WTC11 (cell line): ENCODE data around the gene SIPA1L3. TPM values are rescaled to one million over a fixed set of nuclear protein-coding genes. Genes with fewer than 3 reads are reported as not detected.

Experiments used
- ATAC-seq: fragments of 200-7000 bp; cut with Tn5 transposase; 2 replicates; pipeline ENCODE4 v1.10.0; 2021; ENCODE audit warnings: mild to moderate bottlenecking, moderate library complexity
- CTCF ChIA-PET: fragments of 300-600 bp; sonication (Branson Sonifier 250); formaldehyde crosslinking; loops from one replicate; lab custom pipeline; 2021; ENCODE audit warnings: antibody characterized with exemption; lab: Charles Lee
- POLR2A ChIA-PET: fragments of 350-600 bp; sonication (Branson Sonifier 250); formaldehyde crosslinking; loops from one replicate; lab custom pipeline; 2021; ENCODE audit warnings: antibody characterized with exemption; lab: Charles Lee
- DNase-seq: peaks from one replicate; pipeline ENCODE4 v3.0.0; 2021; ENCODE audit warnings: low spot score
- H3K27ac Mint-ChIP-seq: 2 replicates; pipeline ENCODE4 v1.8.0; 2021; ENCODE audit warnings: mixed read lengths
- H3K27me3 Mint-ChIP-seq: 2 replicates; pipeline ENCODE4 v1.8.0; 2021; ENCODE audit warnings: low read depth, mild to moderate bottlenecking, moderate library complexity, mixed read lengths
- H3K36me3 Mint-ChIP-seq: 2 replicates; pipeline ENCODE4 v1.8.0; 2021; ENCODE audit warnings: mixed read lengths
- H3K4me1 Mint-ChIP-seq: 2 replicates; pipeline ENCODE4 v1.8.0; 2022; ENCODE audit warnings: mixed read lengths
- H3K4me3 Mint-ChIP-seq: 2 replicates; pipeline ENCODE4 v1.8.0; 2021; ENCODE audit warnings: mild to moderate bottlenecking, moderate library complexity, mixed read lengths
- H3K9me3 Mint-ChIP-seq: 2 replicates; pipeline ENCODE4 v1.8.0; 2021; ENCODE audit warnings: mixed read lengths
- CBFB ChIP-seq: sonication (generic); formaldehyde crosslinking; IDR thresholded peaks from 2 replicates; pipeline ENCODE4 v1.8.1; 2022; ENCODE audit warnings: mild to moderate bottlenecking, low read depth, missing genetic modification reagents
- ESRRA ChIP-seq: sonication (generic); formaldehyde crosslinking; IDR thresholded peaks from 2 replicates; pipeline ENCODE4 v1.8.1; 2022; ENCODE audit warnings: mild to moderate bottlenecking, missing genetic modification reagents, borderline replicate concordance
- ETV6 ChIP-seq: sonication (generic); formaldehyde crosslinking; IDR thresholded peaks from 2 replicates; pipeline ENCODE4 v1.8.1; 2022; ENCODE audit warnings: mild to moderate bottlenecking, missing genetic modification reagents
- GRHL2 ChIP-seq: fragments of 250-450 bp; sonication (Bioruptor Pico); IDR thresholded peaks from 2 replicates; pipeline ENCODE4 v1.8.0; 2022; ENCODE audit warnings: mild to moderate bottlenecking, moderate library complexity; ENCODE audit not compliant: insufficient replicate concordance, severe bottlenecking
- IRF2 ChIP-seq: sonication (generic); formaldehyde crosslinking; IDR thresholded peaks from 2 replicates; pipeline ENCODE4 v1.8.0; 2022; ENCODE audit warnings: low read depth, missing genetic modification reagents, borderline replicate concordance
- NFATC4 ChIP-seq: fragments of 250-450 bp; sonication (Bioruptor Pico); IDR thresholded peaks from 2 replicates; pipeline ENCODE4 v1.9.0; 2021; ENCODE audit warnings: mild to moderate bottlenecking
- NR1H2 ChIP-seq: sonication (generic); formaldehyde crosslinking; IDR thresholded peaks from 2 replicates; pipeline ENCODE4 v1.9.0; 2021; ENCODE audit warnings: mild to moderate bottlenecking, moderate library complexity, missing genetic modification reagents
- PRRX2 ChIP-seq: fragments of 250-450 bp; sonication (Bioruptor Pico); IDR thresholded peaks from 2 replicates; pipeline ENCODE4 v1.8.0; 2021; ENCODE audit warnings: mild to moderate bottlenecking
- RORB ChIP-seq: fragments of 250-450 bp; sonication (Bioruptor Pico); IDR thresholded peaks from 2 replicates; pipeline ENCODE4 v1.9.0; 2021; ENCODE audit warnings: mild to moderate bottlenecking
- SMAD3 ChIP-seq: sonication (generic); formaldehyde crosslinking; IDR thresholded peaks from 2 replicates; pipeline ENCODE4 v1.8.0; 2022; ENCODE audit warnings: missing genetic modification reagents, mild to moderate bottlenecking, borderline replicate concordance
- SMAD4 ChIP-seq: sonication (generic); formaldehyde crosslinking; IDR thresholded peaks from 2 replicates; pipeline ENCODE4 v1.8.0; 2022; ENCODE audit warnings: mild to moderate bottlenecking, missing genetic modification reagents
- SP1 ChIP-seq: sonication (generic); formaldehyde crosslinking; conservative IDR thresholded peaks from 2 replicates; pipeline ENCODE4 v1.8.1; 2022; ENCODE audit warnings: missing genetic modification reagents
- ZBTB21 ChIP-seq: sonication (generic); formaldehyde crosslinking; IDR thresholded peaks from 2 replicates; pipeline ENCODE4 v1.8.1; 2023; ENCODE audit warnings: mild to moderate bottlenecking, missing genetic modification reagents, borderline replicate concordance
- ZNF138 ChIP-seq: sonication (generic); formaldehyde crosslinking; conservative IDR thresholded peaks from 2 replicates; pipeline ENCODE4 v1.8.1; 2022; ENCODE audit warnings: mild to moderate bottlenecking, moderate library complexity, missing genetic modification reagents
- ZNF396 ChIP-seq: fragments of 250-450 bp; sonication (Bioruptor Pico); IDR thresholded peaks from 2 replicates; pipeline ENCODE4 v1.8.0; 2021; ENCODE audit warnings: mild to moderate bottlenecking, moderate library complexity, borderline replicate concordance
- ZNF416 ChIP-seq: fragments of 250-450 bp; sonication (Bioruptor Pico); IDR thresholded peaks from 2 replicates; pipeline ENCODE4 v1.9.0; 2021; ENCODE audit warnings: mild to moderate bottlenecking, inconsistent platforms
- ZNF423 ChIP-seq: fragments of 250-450 bp; sonication (Bioruptor Pico); IDR thresholded peaks from 2 replicates; pipeline ENCODE4 v2.1.2; 2022; ENCODE audit warnings: mild to moderate bottlenecking, moderate library complexity
- total RNA-seq: library from RNA; stranded (reverse); gene quantifications from 3 replicates; pipeline ENCODE4 v1.2.3, GENCODE V29; 2021
- TF ChIP-seq, protein P1 (sequence below): fragments of 250-450 bp; sonication (Bioruptor Pico); IDR thresholded peaks from 2 replicates; pipeline ENCODE4 v1.9.0; 2021; ENCODE audit warnings: moderate library complexity, mild to moderate bottlenecking, inconsistent platforms, borderline replicate concordance
- TF ChIP-seq, protein P2 (sequence below): sonication (generic); formaldehyde crosslinking; IDR thresholded peaks from 2 replicates; pipeline ENCODE4 v1.8.1; 2023; ENCODE audit warnings: mild to moderate bottlenecking, missing genetic modification reagents, borderline replicate concordance
- TF ChIP-seq, protein P3 (sequence below): fragments of 250-450 bp; sonication (Bioruptor Pico); IDR thresholded peaks from 2 replicates; pipeline ENCODE4 v1.9.0; 2021; ENCODE audit warnings: mild to moderate bottlenecking, borderline replicate concordance
- TF ChIP-seq, protein P4 (sequence below): sonication (generic); formaldehyde crosslinking; IDR thresholded peaks from 2 replicates; pipeline ENCODE4 v1.8.1; 2023; ENCODE audit warnings: mild to moderate bottlenecking, missing genetic modification reagents, moderate library complexity

SIPA1L3 gene
- total RNA-seq, 1 experiment from 2014 or later: 41.5 TPM

DNA sequence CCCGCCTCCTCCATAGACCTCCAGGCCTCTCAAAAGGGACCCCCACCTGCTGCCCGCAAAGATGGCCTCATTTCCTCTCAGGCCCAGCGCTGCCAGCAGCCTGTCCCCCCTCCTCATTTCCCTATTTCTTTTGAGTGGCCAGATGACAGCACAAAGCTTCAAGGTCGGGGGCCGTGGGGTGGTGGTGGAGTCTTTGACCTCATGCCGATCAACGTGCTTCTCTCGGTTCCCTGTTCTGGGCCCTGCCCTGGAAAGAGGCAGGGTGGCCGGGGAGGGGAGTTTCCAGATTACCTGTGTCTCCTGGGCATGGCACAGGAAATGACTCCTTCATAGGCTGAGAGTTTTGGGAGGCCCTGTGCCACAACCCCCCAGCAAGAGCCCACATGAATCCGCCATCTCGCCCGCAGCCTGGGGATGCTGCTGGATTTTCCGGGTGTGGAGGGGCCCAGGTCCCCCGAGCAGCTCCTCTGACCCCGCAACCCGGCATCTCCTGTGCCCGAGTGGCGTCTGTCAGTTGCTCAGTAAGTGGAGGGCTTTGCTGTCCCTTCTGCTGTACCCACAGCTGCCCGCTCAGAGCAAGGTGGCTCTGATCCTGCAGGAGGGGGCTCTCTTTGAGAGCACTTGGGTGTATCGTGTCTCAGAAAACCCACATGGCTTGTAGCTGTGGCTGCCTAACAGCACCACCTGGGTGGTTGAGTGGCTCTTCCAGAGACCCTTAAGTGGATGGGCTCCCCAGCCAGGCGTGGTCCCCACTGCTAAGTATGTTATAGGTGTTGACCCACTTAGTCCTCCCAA, 139.4 kb downstream of the SIPA1L3 start:
- ChIA-PET CTCF (interaction anchor here (0.8 to 2.7 kb wide), 7 partner anchors 13 to 144 kb away, joined by 3 to 10 read pairs (median 4); partner anchors contain the start of gene WDR87), POLR2A (interaction anchor here (0.9 kb wide), 1 partner anchor 19 kb away, joined by 5 read pairs; no protein-coding TSS in a partner anchor)
- Mint-ChIP-seq H3K27ac (peak overlapping the region; percentile 82), H3K4me1 (peaks cover 54% of the 10 kb centered on the region), H3K27me3 (no peaks in the 10 kb centered on the region; the same call in 1 of the 2 replicates), H3K4me3 (no peak overlapping the region), H3K9me3 (peaks cover 9% of the 10 kb centered on the region), H3K36me3 (peaks cover 5% of the 10 kb centered on the region)
- DNase-seq (no peak), ATAC-seq (no peak; the same call in 1 of the 2 replicates)
- TF ChIP-seq ESRRA (CRISPR knock-in tag): no peak
- no peak for TF ChIP-seq ZNF138
- no peak for TF ChIP-seq IRF2 (CRISPR knock-in tag)
- TF ChIP-seq NR1H2 (CRISPR knock-in tag): no peak
- TF ChIP-seq ZBTB21 (CRISPR knock-in tag): no peak
- TF ChIP-seq PRRX2 (CRISPR knock-in tag): no peak
- TF ChIP-seq SMAD3 (CRISPR knock-in tag): no peak
- TF ChIP-seq ZNF416: no peak
- TF ChIP-seq, protein P1, sequence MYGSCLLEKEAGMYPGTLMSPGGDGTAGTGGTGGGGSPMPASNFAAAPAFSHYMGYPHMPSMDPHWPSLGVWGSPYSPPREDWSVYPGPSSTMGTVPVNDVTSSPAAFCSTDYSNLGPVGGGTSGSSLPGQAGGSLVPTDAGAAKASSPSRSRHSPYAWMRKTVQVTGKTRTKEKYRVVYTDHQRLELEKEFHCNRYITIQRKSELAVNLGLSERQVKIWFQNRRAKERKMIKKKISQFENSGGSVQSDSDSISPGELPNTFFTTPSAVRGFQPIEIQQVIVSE: no peak
- no peak for TF ChIP-seq ZNF396
- TF ChIP-seq SMAD4 (CRISPR knock-in tag): no peak
- TF ChIP-seq, protein P2, sequence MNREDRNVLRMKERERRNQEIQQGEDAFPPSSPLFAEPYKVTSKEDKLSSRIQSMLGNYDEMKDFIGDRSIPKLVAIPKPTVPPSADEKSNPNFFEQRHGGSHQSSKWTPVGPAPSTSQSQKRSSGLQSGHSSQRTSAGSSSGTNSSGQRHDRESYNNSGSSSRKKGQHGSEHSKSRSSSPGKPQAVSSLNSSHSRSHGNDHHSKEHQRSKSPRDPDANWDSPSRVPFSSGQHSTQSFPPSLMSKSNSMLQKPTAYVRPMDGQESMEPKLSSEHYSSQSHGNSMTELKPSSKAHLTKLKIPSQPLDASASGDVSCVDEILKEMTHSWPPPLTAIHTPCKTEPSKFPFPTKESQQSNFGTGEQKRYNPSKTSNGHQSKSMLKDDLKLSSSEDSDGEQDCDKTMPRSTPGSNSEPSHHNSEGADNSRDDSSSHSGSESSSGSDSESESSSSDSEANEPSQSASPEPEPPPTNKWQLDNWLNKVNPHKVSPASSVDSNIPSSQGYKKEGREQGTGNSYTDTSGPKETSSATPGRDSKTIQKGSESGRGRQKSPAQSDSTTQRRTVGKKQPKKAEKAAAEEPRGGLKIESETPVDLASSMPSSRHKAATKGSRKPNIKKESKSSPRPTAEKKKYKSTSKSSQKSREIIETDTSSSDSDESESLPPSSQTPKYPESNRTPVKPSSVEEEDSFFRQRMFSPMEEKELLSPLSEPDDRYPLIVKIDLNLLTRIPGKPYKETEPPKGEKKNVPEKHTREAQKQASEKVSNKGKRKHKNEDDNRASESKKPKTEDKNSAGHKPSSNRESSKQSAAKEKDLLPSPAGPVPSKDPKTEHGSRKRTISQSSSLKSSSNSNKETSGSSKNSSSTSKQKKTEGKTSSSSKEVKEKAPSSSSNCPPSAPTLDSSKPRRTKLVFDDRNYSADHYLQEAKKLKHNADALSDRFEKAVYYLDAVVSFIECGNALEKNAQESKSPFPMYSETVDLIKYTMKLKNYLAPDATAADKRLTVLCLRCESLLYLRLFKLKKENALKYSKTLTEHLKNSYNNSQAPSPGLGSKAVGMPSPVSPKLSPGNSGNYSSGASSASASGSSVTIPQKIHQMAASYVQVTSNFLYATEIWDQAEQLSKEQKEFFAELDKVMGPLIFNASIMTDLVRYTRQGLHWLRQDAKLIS (CRISPR knock-in tag): no peak
- no peak for TF ChIP-seq SP1 (CRISPR knock-in tag)

DNA sequence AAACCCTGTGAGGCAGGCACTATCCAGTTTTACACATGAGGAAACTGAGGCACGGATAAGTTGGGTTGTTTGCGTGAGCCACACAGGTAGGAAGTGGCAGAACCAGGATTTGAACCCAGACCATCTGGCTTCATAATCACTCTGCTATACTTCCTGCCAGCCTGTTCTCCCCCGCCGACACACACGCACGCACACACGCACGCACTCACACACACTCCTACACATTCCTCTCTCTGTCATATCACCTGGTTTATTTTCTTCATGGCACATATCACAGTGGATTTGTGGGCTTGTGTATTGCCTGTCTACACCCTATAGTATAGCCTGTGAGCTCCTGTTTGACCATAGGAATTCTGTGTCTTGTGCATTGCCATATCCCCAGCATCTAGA, 140.0 kb downstream of the SIPA1L3 start:
- ChIA-PET POLR2A (interaction anchor here (1.4 kb wide), 1 partner anchor 43 kb away, joined by 4 read pairs; no protein-coding TSS in a partner anchor), CTCF (interaction anchor here (1.1 to 2.1 kb wide), 3 partner anchors 13 to 145 kb away, joined by 3 to 9 read pairs (median 4); no protein-coding TSS in a partner anchor)
- Mint-ChIP-seq H3K27me3 (no peaks in the 10 kb centered on the region; the same call in 1 of the 2 replicates), H3K36me3 (peaks cover 7% of the 10 kb centered on the region), H3K9me3 (peaks cover 10% of the 10 kb centered on the region), H3K4me1 (peaks cover 54% of the 10 kb centered on the region)
- TF ChIP-seq CBFB (CRISPR knock-in tag): no peak
- TF ChIP-seq GRHL2 (CRISPR knock-in tag): no peak
- no peak for TF ChIP-seq NR1H2 (CRISPR knock-in tag)
- TF ChIP-seq NFATC4 (CRISPR knock-in tag): no peak
- no peak for TF ChIP-seq ETV6
- TF ChIP-seq, all 79 proteins: peak for 0
- no peak for DNase-seq
- Mint-ChIP-seq H3K4me3 (no peak overlapping the region), H3K27ac (no peak overlapping the region)
- no peak for ATAC-seq

DNA sequence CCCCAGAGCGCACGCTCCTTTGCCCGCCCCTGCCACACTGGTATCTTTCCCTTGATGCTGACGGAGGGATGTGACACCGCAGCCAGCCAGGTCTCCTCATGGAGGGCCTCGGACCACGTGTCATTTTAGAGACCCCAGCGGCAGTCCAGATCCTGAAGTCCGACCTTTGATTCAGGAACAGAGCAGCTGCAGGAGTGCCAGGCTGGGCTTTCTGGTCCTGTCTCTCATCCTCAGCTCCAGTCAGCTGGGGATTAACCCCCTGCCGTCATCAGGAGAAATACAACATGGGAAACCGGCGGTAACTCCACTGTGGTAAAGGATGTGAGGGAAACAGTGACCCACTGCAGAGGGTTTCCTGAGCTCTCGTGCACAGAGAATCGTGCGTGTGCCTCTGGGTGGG, 140.6 kb downstream of the SIPA1L3 start:
- Mint-ChIP-seq H3K4me1 (peaks cover 54% of the 10 kb centered on the region), H3K9me3 (peaks cover 10% of the 10 kb centered on the region), H3K27ac (peak overlapping the region; percentile 20), H3K27me3 (no peaks in the 10 kb centered on the region), H3K4me3 (no peak overlapping the region), H3K36me3 (peaks cover 5% of the 10 kb centered on the region; the same call in 1 of the 2 replicates)
- TF ChIP-seq, protein P3, sequence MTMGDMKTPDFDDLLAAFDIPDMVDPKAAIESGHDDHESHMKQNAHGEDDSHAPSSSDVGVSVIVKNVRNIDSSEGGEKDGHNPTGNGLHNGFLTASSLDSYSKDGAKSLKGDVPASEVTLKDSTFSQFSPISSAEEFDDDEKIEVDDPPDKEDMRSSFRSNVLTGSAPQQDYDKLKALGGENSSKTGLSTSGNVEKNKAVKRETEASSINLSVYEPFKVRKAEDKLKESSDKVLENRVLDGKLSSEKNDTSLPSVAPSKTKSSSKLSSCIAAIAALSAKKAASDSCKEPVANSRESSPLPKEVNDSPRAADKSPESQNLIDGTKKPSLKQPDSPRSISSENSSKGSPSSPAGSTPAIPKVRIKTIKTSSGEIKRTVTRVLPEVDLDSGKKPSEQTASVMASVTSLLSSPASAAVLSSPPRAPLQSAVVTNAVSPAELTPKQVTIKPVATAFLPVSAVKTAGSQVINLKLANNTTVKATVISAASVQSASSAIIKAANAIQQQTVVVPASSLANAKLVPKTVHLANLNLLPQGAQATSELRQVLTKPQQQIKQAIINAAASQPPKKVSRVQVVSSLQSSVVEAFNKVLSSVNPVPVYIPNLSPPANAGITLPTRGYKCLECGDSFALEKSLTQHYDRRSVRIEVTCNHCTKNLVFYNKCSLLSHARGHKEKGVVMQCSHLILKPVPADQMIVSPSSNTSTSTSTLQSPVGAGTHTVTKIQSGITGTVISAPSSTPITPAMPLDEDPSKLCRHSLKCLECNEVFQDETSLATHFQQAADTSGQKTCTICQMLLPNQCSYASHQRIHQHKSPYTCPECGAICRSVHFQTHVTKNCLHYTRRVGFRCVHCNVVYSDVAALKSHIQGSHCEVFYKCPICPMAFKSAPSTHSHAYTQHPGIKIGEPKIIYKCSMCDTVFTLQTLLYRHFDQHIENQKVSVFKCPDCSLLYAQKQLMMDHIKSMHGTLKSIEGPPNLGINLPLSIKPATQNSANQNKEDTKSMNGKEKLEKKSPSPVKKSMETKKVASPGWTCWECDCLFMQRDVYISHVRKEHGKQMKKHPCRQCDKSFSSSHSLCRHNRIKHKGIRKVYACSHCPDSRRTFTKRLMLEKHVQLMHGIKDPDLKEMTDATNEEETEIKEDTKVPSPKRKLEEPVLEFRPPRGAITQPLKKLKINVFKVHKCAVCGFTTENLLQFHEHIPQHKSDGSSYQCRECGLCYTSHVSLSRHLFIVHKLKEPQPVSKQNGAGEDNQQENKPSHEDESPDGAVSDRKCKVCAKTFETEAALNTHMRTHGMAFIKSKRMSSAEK (CRISPR knock-in tag): no peak
- TF ChIP-seq ZNF423 (CRISPR knock-in tag): no peak
- TF ChIP-seq, protein P4, sequence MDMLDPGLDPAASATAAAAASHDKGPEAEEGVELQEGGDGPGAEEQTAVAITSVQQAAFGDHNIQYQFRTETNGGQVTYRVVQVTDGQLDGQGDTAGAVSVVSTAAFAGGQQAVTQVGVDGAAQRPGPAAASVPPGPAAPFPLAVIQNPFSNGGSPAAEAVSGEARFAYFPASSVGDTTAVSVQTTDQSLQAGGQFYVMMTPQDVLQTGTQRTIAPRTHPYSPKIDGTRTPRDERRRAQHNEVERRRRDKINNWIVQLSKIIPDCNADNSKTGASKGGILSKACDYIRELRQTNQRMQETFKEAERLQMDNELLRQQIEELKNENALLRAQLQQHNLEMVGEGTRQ (CRISPR knock-in tag): peak; percentile 30; the same call in 1 of the 2 replicates
- TF ChIP-seq RORB: no peak
- ChIA-PET POLR2A (interaction anchor here (1.4 kb wide), 1 partner anchor 43 kb away, joined by 4 read pairs; no protein-coding TSS in a partner anchor), CTCF (interaction anchor here (1.0 to 2.1 kb wide), 4 partner anchors 20 to 145 kb away, joined by 3 to 9 read pairs (median 3); partner anchors contain the start of gene WDR87)
- ATAC-seq (peak; percentile 28), DNase-seq (no peak)
